A673 (cell line): ENCODE measurements around the gene SPNS3.

Experiments used
- CTCF ChIP-seq: fragments of 300-800, 200-600 bp; sonication (generic); conservative IDR thresholded peaks from 2 replicates; pipeline ENCODE4 v1.5.1; 2017; ENCODE audit warnings: low read depth, mild to moderate bottlenecking, antibody characterized with exemption, low read length, moderate library complexity, mixed read lengths
- EZH2 ChIP-seq: fragments of 200-600 bp; sonication (generic); IDR thresholded peaks from 2 replicates; pipeline ENCODE4 v1.6.1; 2017; ENCODE audit warnings: borderline replicate concordance, low read depth, mild to moderate bottlenecking, mixed read lengths, antibody characterized with exemption, low read length; ENCODE audit not compliant: poor library complexity, severe bottlenecking

GRCh38 chr17:4534515-4534914 lies 100.8 kb downstream of the SPNS3 start:
- TF ChIP-seq CTCF = no peak
- no peak for TF ChIP-seq EZH2
